Spleen (tissue), 11 donors: ENCODE results near the gene APBB2. TPM values are rescaled to one million over a fixed set of nuclear protein-coding genes. Genes with fewer than 3 reads are reported as not detected.
A peak's percentile ranks its signal among the peaks of the same experiment; 100 is the strongest.

Experiments used
- DNase-seq: peaks from one replicate; pipeline ENCODE4 v3.0.0-alpha.2; 2020
- H3K27ac ChIP-seq, 8 donors: fragments of 200-600 bp; sonication (generic) in 7 of 8; 1 replicate in 4 of 8; 2 replicates in 4 of 8; pipeline versions ENCODE4 v1.5.0 to v1.8.0; 2016 to 2021; ENCODE audit warnings: inconsistent platforms in 4 of 8, mild to moderate bottlenecking in 4 of 8, moderate library complexity in 1 of 8
- H3K27me3 ChIP-seq, 7 donors: fragments of 200-600 bp; sonication (generic) in 6 of 7; replicated peaks in 1 of 7; 1 replicate in 4 of 7; 2 replicates in 3 of 7; pipeline versions ENCODE4 v1.5.0 to v1.8.0; 2016 to 2021; ENCODE audit warnings: inconsistent platforms in 3 of 7, mild to moderate bottlenecking in 1 of 7
- H3K36me3 ChIP-seq, 6 donors: fragments of 200-600 bp; sonication (generic) in 5 of 6; 1 replicate in 4 of 6; 2 replicates in 2 of 6; pipeline versions ENCODE4 v1.5.0 to v1.8.0; 2016 to 2021; ENCODE audit warnings: inconsistent platforms in 2 of 6
- H3K4me1 ChIP-seq, 6 donors: fragments of 200-600 bp; sonication (generic) in 5 of 6; 1 replicate in 3 of 6; 2 replicates in 3 of 6; pipeline versions ENCODE4 v1.5.0 to v1.8.0; 2016 to 2021; ENCODE audit warnings: inconsistent platforms in 3 of 6
- H3K4me3 ChIP-seq, 8 donors: fragments of 200-600 bp; sonication (generic) in 7 of 8; 1 replicate in 4 of 8; 2 replicates in 4 of 8; pipeline versions ENCODE4 v1.5.0 to v1.8.0; 2016 to 2021; ENCODE audit warnings: inconsistent platforms in 4 of 8, mild to moderate bottlenecking in 4 of 8, moderate library complexity in 2 of 8
- H3K9me3 ChIP-seq, 8 donors: fragments of 200-600 bp; sonication (generic) in 7 of 8; 1 replicate in 4 of 8; 2 replicates in 4 of 8; pipeline versions ENCODE4 v1.5.0 to v1.8.0; 2016 to 2021; ENCODE audit warnings: inconsistent platforms in 4 of 8
- CTCF ChIP-seq, 11 experiments: fragments of 200-600 bp in 7 of 11; fragments of 450-650 bp in 4 of 11; sonication (generic) in 4 of 11; IDR thresholded peaks in 8 of 11; conservative IDR thresholded peaks in 3 of 11; 1 replicate in 7 of 11; 2 replicates in 4 of 11; pipeline versions ENCODE4 v1.4.0 to v1.8.0; 2016 to 2021; ENCODE audit warnings: antibody characterized with exemption in 11 of 11, inconsistent platforms in 4 of 11, mild to moderate bottlenecking in 1 of 11
- POLR2A ChIP-seq, 3 donors: fragments of 450-650 bp; IDR thresholded peaks; one replicate each; pipeline ENCODE4 v1.5.1; 2017; ENCODE audit warnings: antibody characterized with exemption in 3 of 3, mild to moderate bottlenecking in 1 of 3
- POLR2AphosphoS5 ChIP-seq, 3 donors: sonication (generic); formaldehyde crosslinking; IDR thresholded peaks; one replicate each; pipeline ENCODE4 v1.5.1; 2017; ENCODE audit warnings: antibody characterized with exemption in 3 of 3
- WGBS, 5 donors: extraction: QIAGEN DNeasy Blood & Tissue Kit in 3 of 5; methylation state at CpG; one replicate each; pipeline versions ENCODE4 v1.1.5 to v1.1.7; 2013 to 2018; 5-methylcytosine and 5-hydroxymethylcytosine counted together
- intact Hi-C: fragments of 100-400 bp; cut with DNase I; formaldehyde crosslinking; loops from one replicate; pipeline ENCODE4 v1.15.0; 2023; ENCODE audit warnings: low total_unique reads
- polyA plus RNA-seq, 3 donors: library from polyadenylated mRNA; stranded (reverse); fragments of 200-250 nt; gene quantifications; one replicate each; pipeline ENCODE4 v1.2.1, GENCODE V29; 2013
- total RNA-seq, 7 donors: library from RNA; depleted of rRNA in 3 of 7; stranded (reverse); fragments of >200 nt in 3 of 7; fragmentation: NEBNext Ultra II Directional in 4 of 7; extraction: Animal tissue kit (Norgen Biotek cat#: 25700) in 4 of 7; gene quantifications; one replicate each; pipeline versions ENCODE4 v1.1.0 to v1.2.1, GENCODE V29; 2016 to 2021
- donor health status: healthy with polysubstance abuse.
- donor health status: DM: no; HTN: no; CAD: no; lungs with moderate emphysema.
- donor health status: DM: no; HTN: no; CAD: no.
- donor health status: Bipolar disorder and iron deficiency.
- donor health status: healthy.
- donor health status: DM: no; HTN: no; CAD: no.
- donor health status: DM: yes; HTN: yes; CAD: no.

APBB2 gene
- total and polyA plus RNA-seq, 10 donors, result 4.0 to 115 (median 76.7) TPM

GRCh38 chr4:41140410-41140809, 73.9 kb downstream of the APBB2 start:
- Histone ChIP-seq H3K27me3 (no peaks in the 10 kb centered on the region), H3K4me3 (no peak overlapping the region), H3K36me3 (no peaks in the 10 kb centered on the region), H3K9me3 (no peaks in the 10 kb centered on the region), H3K4me1 (peaks cover 0 to 24% (median 4%) of the 10 kb centered on the region in 6 donors), H3K27ac (peak overlapping the region in 3 of 8 donors; percentile 1 to 38 (median 10))
- TF ChIP-seq CTCF (IDR thresholded peaks at IDR 0.05 in 8 of 11, conservative IDR thresholded peaks at IDR 0.05 in 3 of 11) (no peak), POLR2A (IDR thresholded peaks at IDR 0.05) (no peak), POLR2AphosphoS5 (IDR thresholded peaks at IDR 0.05) (no peak)
- intact Hi-C loops, result no loop called here
- 88 to 95% (median 91%) methylated on average over 6 of the region's 6 CpGs for WGBS, 5 donors
- no peak for DNase-seq

GRCh38 chr4:41137879-41138278, 76.5 kb downstream of the APBB2 start:
- intact Hi-C loops, result no loop called here
- Histone ChIP-seq H3K4me1 (peaks cover 3 to 28% (median 9%) of the 10 kb centered on the region in 6 donors), H3K27ac (no peak overlapping the region), H3K9me3 (no peaks in the 10 kb centered on the region), H3K27me3 (no peaks in the 10 kb centered on the region), H3K4me3 (no peak overlapping the region), H3K36me3 (no peaks in the 10 kb centered on the region)
- no peak for DNase-seq
- 81 to 94% (median 82%) methylated on average over 7 of the region's 7 CpGs for WGBS, 5 donors
- TF ChIP-seq CTCF (IDR thresholded peaks at IDR 0.05 in 8 of 11, conservative IDR thresholded peaks at IDR 0.05 in 3 of 11) (no peak), POLR2A (IDR thresholded peaks at IDR 0.05) (no peak), POLR2AphosphoS5 (IDR thresholded peaks at IDR 0.05) (no peak)

GRCh38 chr4:41136456-41136855, 77.9 kb downstream of the APBB2 start:
- Histone ChIP-seq H3K27me3 (no peaks in the 10 kb centered on the region), H3K4me3 (no peak overlapping the region), H3K36me3 (no peaks in the 10 kb centered on the region), H3K27ac (peak overlapping the region in 1 of 8 donors; percentile 3), H3K9me3 (no peaks in the 10 kb centered on the region), H3K4me1 (peaks cover 4 to 29% (median 11%) of the 10 kb centered on the region in 6 donors)
- intact Hi-C loops, result no loop called here
- no peak for TF ChIP-seq CTCF (IDR thresholded peaks at IDR 0.05 in 8 of 11, conservative IDR thresholded peaks at IDR 0.05 in 3 of 11)
- TF ChIP-seq POLR2A (IDR thresholded peaks at IDR 0.05), result no peak
- no peak for TF ChIP-seq POLR2AphosphoS5 (IDR thresholded peaks at IDR 0.05)
- WGBS, 5 donors, result 67 to 87% (median 72%) methylated on average over 3 of the region's 3 CpGs
- DNase-seq, result no peak

GRCh38 chr4:41135801-41136200, 78.5 kb downstream of the APBB2 start:
- H3K4me1 ChIP-seq, result peaks cover 4 to 29% (median 11%) of the 10 kb centered on the region in 6 donors
- TF ChIP-seq POLR2AphosphoS5 (IDR thresholded peaks at IDR 0.05), result no peak
- no peak for TF ChIP-seq CTCF (IDR thresholded peaks at IDR 0.05 in 8 of 11, conservative IDR thresholded peaks at IDR 0.05 in 3 of 11)
- TF ChIP-seq POLR2A (IDR thresholded peaks at IDR 0.05), result no peak
- H3K4me3 ChIP-seq, result no peak overlapping the region
- DNase-seq, result no peak
- no peaks in the 10 kb centered on the region for H3K27me3 ChIP-seq
- intact Hi-C loops, result no loop called here
- H3K27ac ChIP-seq, result no peak overlapping the region
- 50 to 90% (median 75%) methylated on average over 2 of the region's 2 CpGs for WGBS, 5 donors
- no peaks in the 10 kb centered on the region for H3K36me3 ChIP-seq
- no peaks in the 10 kb centered on the region for H3K9me3 ChIP-seq
